IgD-negative memory B cell (primary cell): ENCODE results near the gene FBLN1. TPM values are rescaled to one million over a fixed set of nuclear protein-coding genes. Genes with fewer than 3 reads are reported as not detected.
"Not testable (repeated sequence)": the region's sequence is repeated elsewhere in the genome, so short reads cannot be mapped to it uniquely, and the experiment has no call there.

Experiments
- H3K27ac Mint-ChIP-seq, 3 donors: one replicate each; pipeline ENCODE4 v1.8.0; 2020 to 2022; ENCODE audit warnings: mild to moderate bottlenecking in 3 of 3, mixed read lengths in 3 of 3, moderate library complexity in 1 of 3
- H3K27me3 Mint-ChIP-seq: one replicate; pipeline ENCODE4 v1.8.0; 2021; ENCODE audit warnings: mixed read lengths
- H3K36me3 Mint-ChIP-seq: one replicate; pipeline ENCODE4 v1.8.0; 2020; ENCODE audit warnings: mild to moderate bottlenecking, mixed read lengths
- H3K4me1 Mint-ChIP-seq, 3 donors: one replicate each; pipeline ENCODE4 v1.8.0; 2020 to 2022; ENCODE audit warnings: mixed read lengths in 3 of 3, mild to moderate bottlenecking in 1 of 3
- H3K4me3 Mint-ChIP-seq, 4 donors: one replicate each; pipeline ENCODE4 v1.8.0; 2020 to 2022; ENCODE audit warnings: mild to moderate bottlenecking in 4 of 4, mixed read lengths in 4 of 4, moderate library complexity in 3 of 4
- H3K9me3 Mint-ChIP-seq, 3 donors: one replicate each; pipeline ENCODE4 v1.8.0; 2020 to 2021; ENCODE audit warnings: mixed read lengths in 3 of 3, mild to moderate bottlenecking in 1 of 3
- polyA plus RNA-seq: library from polyadenylated mRNA; unstranded; fragments of 300-500 nt; fragmentation: Illumina TruSeq; gene quantifications from one replicate; pipeline ENCODE4 v1.2.3, GENCODE V29; 2021

The FBLN1 gene
- polyA plus RNA-seq: not detected

GRCh38 chr22:45502215-45503049 is at the start of gene FBLN1:
Gene FBLN1 (plus strand): TSS chr22:45502883. CDS start chr22:45502986, 103 bp downstream.
- Mint-ChIP-seq H3K9me3 (no peaks in the 10 kb centered on the region), H3K4me1 (peaks cover 0 to 1% (median 0%) of the 10 kb centered on the region in 3 donors), H3K27me3 (peaks cover 26% of the 10 kb centered on the region), H3K36me3 (no peaks in the 10 kb centered on the region), H3K27ac (no peak within 1 kb of the TSS), H3K4me3 (no peak within 1 kb of the TSS)

- Mint-ChIP-seq H3K9me3 (no peaks in the 10 kb centered on the region), H3K4me1 (no peaks in the 10 kb centered on the region), H3K36me3 (no peaks in the 10 kb centered on the region), H3K4me3 (no peak overlapping the region), H3K27me3 (peaks cover 17% of the 10 kb centered on the region), H3K27ac (no peak overlapping the region)
Observed at GRCh38 chr22:45453764-45454163, 48.9 kb upstream of the FBLN1 start.

- no peak overlapping the region for H3K4me3 Mint-ChIP-seq
- no peaks in the 10 kb centered on the region for H3K9me3 Mint-ChIP-seq
- H3K36me3 Mint-ChIP-seq: no peaks in the 10 kb centered on the region
- no peak overlapping the region for H3K27ac Mint-ChIP-seq
- no peaks in the 10 kb centered on the region for H3K4me1 Mint-ChIP-seq
- H3K27me3 Mint-ChIP-seq: peaks cover 19% of the 10 kb centered on the region
Observed at GRCh38 chr22:45454275-45454674, 48.4 kb upstream of the FBLN1 start.

- Mint-ChIP-seq H3K4me1 (no peaks in the 10 kb centered on the region), H3K4me3 (no peak overlapping the region)
Observed at GRCh38 chr22:45455212-45455611, 47.5 kb upstream of the FBLN1 start.

GRCh38 chr22:45455621-45456020 is 47.1 kb upstream of the FBLN1 start:
- Mint-ChIP-seq H3K27ac (no peak overlapping the region), H3K27me3 (peaks cover 21% of the 10 kb centered on the region), H3K9me3 (no peaks in the 10 kb centered on the region), H3K36me3 (no peaks in the 10 kb centered on the region), H3K4me1 (no peaks in the 10 kb centered on the region), H3K4me3 (no peak overlapping the region)

More at GRCh38 chr22:45455212-45455611, 47.5 kb upstream of the FBLN1 start:
- Mint-ChIP-seq H3K36me3 (no peaks in the 10 kb centered on the region), H3K27me3 (peaks cover 21% of the 10 kb centered on the region), H3K9me3 (no peaks in the 10 kb centered on the region), H3K27ac (no peak overlapping the region)

GRCh38 chr22:45456811-45457210 is 45.9 kb upstream of the FBLN1 start:
- H3K27ac Mint-ChIP-seq: peak overlapping the region in 1 of 3 donors; percentile 26
- no peaks in the 10 kb centered on the region for H3K36me3 Mint-ChIP-seq

GRCh38 chr22:45458532-45458931 is 44.2 kb upstream of the FBLN1 start:
- Mint-ChIP-seq H3K27ac (no peak overlapping the region), H3K36me3 (peaks cover 2% of the 10 kb centered on the region), H3K4me3 (no peak overlapping the region), H3K4me1 (no peaks in the 10 kb centered on the region), H3K27me3 (peaks cover 16% of the 10 kb centered on the region), H3K9me3 (no peaks in the 10 kb centered on the region)

More at GRCh38 chr22:45456811-45457210, 45.9 kb upstream of the FBLN1 start:
- Mint-ChIP-seq H3K9me3 (no peaks in the 10 kb centered on the region), H3K4me1 (no peaks in the 10 kb centered on the region), H3K4me3 (no peak overlapping the region), H3K27me3 (peaks cover 21% of the 10 kb centered on the region)

GRCh38 chr22:45459235-45459634 is 43.4 kb upstream of the FBLN1 start:
- peaks cover 2% of the 10 kb centered on the region for H3K36me3 Mint-ChIP-seq

GRCh38 chr22:45460288-45461109 is 42.2 kb upstream of the FBLN1 start:
- no peak overlapping the region for H3K4me3 Mint-ChIP-seq
- H3K27me3 Mint-ChIP-seq: peaks cover 10% of the 10 kb centered on the region
- no peak overlapping the region for H3K27ac Mint-ChIP-seq
- H3K4me1 Mint-ChIP-seq: no peaks in the 10 kb centered on the region
- peaks cover 0 to under 1% (median 0%) of the 10 kb centered on the region in 3 donors for H3K9me3 Mint-ChIP-seq
- peaks cover 2% of the 10 kb centered on the region for H3K36me3 Mint-ChIP-seq

More at GRCh38 chr22:45459235-45459634, 43.4 kb upstream of the FBLN1 start:
- Mint-ChIP-seq H3K27me3 (peaks cover 16% of the 10 kb centered on the region), H3K4me1 (no peaks in the 10 kb centered on the region), H3K4me3 (no peak overlapping the region), H3K9me3 (no peaks in the 10 kb centered on the region), H3K27ac (no peak overlapping the region)

- H3K27me3 Mint-ChIP-seq: peaks cover 11% of the 10 kb centered on the region
- H3K9me3 Mint-ChIP-seq: peaks cover 2 to 4% (median 3%) of the 10 kb centered on the region in 3 donors
- peaks cover 2% of the 10 kb centered on the region for H3K36me3 Mint-ChIP-seq
- no peak overlapping the region for H3K4me3 Mint-ChIP-seq
- H3K4me1 Mint-ChIP-seq: no peaks in the 10 kb centered on the region
- H3K27ac Mint-ChIP-seq: no peak overlapping the region
Observed at GRCh38 chr22:45462034-45462655, 40.5 kb upstream of the FBLN1 start.

GRCh38 chr22:45463691-45464090 is 39.0 kb upstream of the FBLN1 start:
- not testable (repeated sequence) for H3K27me3 Mint-ChIP-seq, H3K9me3 Mint-ChIP-seq, H3K27ac Mint-ChIP-seq, H3K4me1 Mint-ChIP-seq, H3K36me3 Mint-ChIP-seq, H3K4me3 Mint-ChIP-seq

GRCh38 chr22:45465633-45466032 is 37.0 kb upstream of the FBLN1 start:
- Mint-ChIP-seq H3K27me3 (peaks cover 5% of the 10 kb centered on the region), H3K36me3 (peaks cover 4% of the 10 kb centered on the region), H3K9me3 (peaks cover 2 to 9% (median 6%) of the 10 kb centered on the region in 3 donors), H3K27ac (no peak overlapping the region), H3K4me3 (no peak overlapping the region), H3K4me1 (no peaks in the 10 kb centered on the region)

GRCh38 chr22:45468872-45469271 is 33.8 kb upstream of the FBLN1 start:
- peaks cover 2% of the 10 kb centered on the region for H3K36me3 Mint-ChIP-seq
- peaks cover 8% of the 10 kb centered on the region for H3K27me3 Mint-ChIP-seq
- peaks cover 2 to 9% (median 6%) of the 10 kb centered on the region in 3 donors for H3K9me3 Mint-ChIP-seq
- no peaks in the 10 kb centered on the region for H3K4me1 Mint-ChIP-seq
- no peak overlapping the region for H3K27ac Mint-ChIP-seq
- H3K4me3 Mint-ChIP-seq: no peak overlapping the region

- H3K4me1 Mint-ChIP-seq: no peaks in the 10 kb centered on the region
- H3K27ac Mint-ChIP-seq: peak overlapping the region in 1 of 3 donors; percentile 47
- peaks cover 2 to 9% (median 6%) of the 10 kb centered on the region in 3 donors for H3K9me3 Mint-ChIP-seq
- H3K4me3 Mint-ChIP-seq: no peak overlapping the region
- peaks cover 2% of the 10 kb centered on the region for H3K36me3 Mint-ChIP-seq
- H3K27me3 Mint-ChIP-seq: peaks cover 8% of the 10 kb centered on the region
Observed at GRCh38 chr22:45469281-45470073, 33.2 kb upstream of the FBLN1 start.
